Glutamatergic neuron (in vitro differentiated cells): ENCODE data around the gene UBFD1. TPM values are rescaled to one million over a fixed set of nuclear protein-coding genes. Genes with fewer than 3 reads are reported as not detected.
"Not testable (repeated sequence)": the region's sequence is repeated elsewhere in the genome, so short reads cannot be mapped to it uniquely, and the experiment has no call there.

Experiments
- DNase-seq: peaks from one replicate; pipeline ENCODE4 v3.0.0; 2022
- H3K27ac Mint-ChIP-seq: one replicate; pipeline ENCODE4 v1.8.0; 2020; ENCODE audit warnings: mild to moderate bottlenecking, mixed read lengths, inconsistent platforms; ENCODE audit not compliant: unreplicated experiment
- H3K27me3 Mint-ChIP-seq: one replicate; pipeline ENCODE4 v1.8.0; 2020; ENCODE audit warnings: mild to moderate bottlenecking, moderate library complexity, mixed read lengths, inconsistent platforms; ENCODE audit not compliant: unreplicated experiment
- H3K36me3 Mint-ChIP-seq: one replicate; pipeline ENCODE4 v1.8.0; 2020; ENCODE audit warnings: mild to moderate bottlenecking, mixed read lengths, inconsistent platforms; ENCODE audit not compliant: unreplicated experiment
- H3K4me1 Mint-ChIP-seq: one replicate; pipeline ENCODE4 v1.8.0; 2020; ENCODE audit warnings: mild to moderate bottlenecking, low read depth, mixed read lengths, inconsistent platforms; ENCODE audit not compliant: unreplicated experiment
- H3K4me3 Mint-ChIP-seq: one replicate; pipeline ENCODE4 v1.8.0; 2020; ENCODE audit warnings: mild to moderate bottlenecking, mixed read lengths, inconsistent platforms; ENCODE audit not compliant: unreplicated experiment
- H3K9me3 Mint-ChIP-seq: one replicate; pipeline ENCODE4 v1.8.0; 2020; ENCODE audit warnings: mild to moderate bottlenecking, moderate library complexity, mixed read lengths, inconsistent platforms; ENCODE audit not compliant: unreplicated experiment
- total RNA-seq: library from RNA; stranded (reverse); fragmentation: NEBNext Ultra II Directional; extraction: Animal tissue kit (Norgen Biotek cat#: 25700); gene quantifications from one replicate; pipeline ENCODE4 v1.2.1, GENCODE V29; 2021; ENCODE audit not compliant: unreplicated experiment
- TF ChIP-seq, protein P1 (sequence below): fragments of 200-600 bp; sonication (generic); IDR thresholded peaks from one replicate; pipeline ENCODE4 v1.5.0; 2021; ENCODE audit not compliant: partially characterized antibody, unreplicated experiment

Gene UBFD1
- total RNA-seq, 1 donor from 2014 or later, result 103 TPM

DNA sequence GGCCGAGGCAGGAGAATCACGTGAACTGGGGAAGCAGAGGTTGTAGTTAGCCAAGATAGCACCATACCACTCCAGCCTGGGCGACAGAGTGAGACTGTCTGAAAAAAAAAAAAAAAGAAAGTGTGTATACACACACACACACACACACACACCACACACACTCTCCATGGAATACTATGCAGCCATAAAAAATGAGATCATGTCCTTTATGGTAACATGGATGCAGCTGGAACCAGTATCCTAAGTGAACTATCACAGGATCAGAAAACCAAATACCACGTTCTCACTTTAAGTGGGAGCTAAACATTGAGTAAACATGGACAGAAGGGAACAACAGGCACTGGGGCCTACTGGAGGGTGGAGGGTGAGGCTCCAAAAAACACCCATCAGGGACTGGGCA is 21.8 kb downstream of the UBFD1 start:
- no peak for DNase-seq
- Mint-ChIP-seq H3K9me3 (no peaks in the 10 kb centered on the region), H3K27ac (no peak overlapping the region), H3K36me3 (peaks cover 4% of the 10 kb centered on the region), H3K27me3 (peaks cover 1% of the 10 kb centered on the region), H3K4me1 (no peaks in the 10 kb centered on the region), H3K4me3 (no peak overlapping the region)
- TF ChIP-seq, protein P1, sequence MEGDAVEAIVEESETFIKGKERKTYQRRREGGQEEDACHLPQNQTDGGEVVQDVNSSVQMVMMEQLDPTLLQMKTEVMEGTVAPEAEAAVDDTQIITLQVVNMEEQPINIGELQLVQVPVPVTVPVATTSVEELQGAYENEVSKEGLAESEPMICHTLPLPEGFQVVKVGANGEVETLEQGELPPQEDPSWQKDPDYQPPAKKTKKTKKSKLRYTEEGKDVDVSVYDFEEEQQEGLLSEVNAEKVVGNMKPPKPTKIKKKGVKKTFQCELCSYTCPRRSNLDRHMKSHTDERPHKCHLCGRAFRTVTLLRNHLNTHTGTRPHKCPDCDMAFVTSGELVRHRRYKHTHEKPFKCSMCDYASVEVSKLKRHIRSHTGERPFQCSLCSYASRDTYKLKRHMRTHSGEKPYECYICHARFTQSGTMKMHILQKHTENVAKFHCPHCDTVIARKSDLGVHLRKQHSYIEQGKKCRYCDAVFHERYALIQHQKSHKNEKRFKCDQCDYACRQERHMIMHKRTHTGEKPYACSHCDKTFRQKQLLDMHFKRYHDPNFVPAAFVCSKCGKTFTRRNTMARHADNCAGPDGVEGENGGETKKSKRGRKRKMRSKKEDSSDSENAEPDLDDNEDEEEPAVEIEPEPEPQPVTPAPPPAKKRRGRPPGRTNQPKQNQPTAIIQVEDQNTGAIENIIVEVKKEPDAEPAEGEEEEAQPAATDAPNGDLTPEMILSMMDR, result no peak

DNA sequence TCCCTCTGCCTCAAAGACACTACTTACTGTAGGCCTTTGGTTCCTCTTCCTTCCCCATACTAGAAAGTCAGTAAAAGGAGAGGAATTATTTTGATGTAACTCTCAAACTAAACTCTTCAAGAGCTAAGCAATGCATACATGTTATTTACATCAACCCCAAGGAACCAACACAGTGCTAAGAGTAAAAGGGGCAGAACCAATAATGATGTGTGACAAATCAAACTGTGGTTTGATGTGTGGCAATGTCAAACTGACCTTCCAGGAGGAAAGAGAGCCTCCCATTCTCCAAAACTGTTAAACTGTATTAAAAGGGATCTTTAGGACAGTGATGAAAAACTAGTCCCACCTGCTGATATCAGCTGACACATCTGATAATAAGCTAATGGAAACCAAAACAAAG is 22.9 kb downstream of the UBFD1 start:
- H3K36me3 Mint-ChIP-seq, result peaks cover 4% of the 10 kb centered on the region

DNA sequence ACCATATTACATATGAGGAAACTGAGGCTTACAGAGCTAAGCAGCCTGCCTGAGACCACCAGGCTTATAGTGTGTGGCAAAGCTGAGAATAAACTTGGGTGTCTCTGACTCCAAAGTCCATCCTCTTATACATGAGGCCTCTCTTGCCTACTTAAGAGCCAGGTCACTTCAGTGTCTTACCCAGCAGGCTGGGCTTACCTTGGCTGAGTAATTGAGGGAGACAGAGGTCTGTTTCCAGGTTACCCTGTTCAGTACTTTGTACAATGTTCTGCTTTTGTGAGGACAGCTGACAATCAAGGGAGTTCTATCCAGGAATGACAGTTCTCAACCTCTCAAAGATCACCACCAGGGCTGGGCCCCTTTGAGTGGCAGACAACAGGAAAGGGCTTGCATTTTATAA is 24.2 kb downstream of the UBFD1 start:
- Mint-ChIP-seq H3K9me3 (peaks cover 1% of the 10 kb centered on the region), H3K4me3 (no peak overlapping the region), H3K36me3 (peaks cover 4% of the 10 kb centered on the region), H3K4me1 (no peaks in the 10 kb centered on the region), H3K27ac (no peak overlapping the region), H3K27me3 (peaks cover 3% of the 10 kb centered on the region)
- TF ChIP-seq, protein P1, result no peak
- no peak for DNase-seq

More for the DNA sequence above, 22.9 kb downstream of the UBFD1 start:
- Mint-ChIP-seq H3K4me3 (no peak overlapping the region), H3K27ac (no peak overlapping the region), H3K4me1 (no peaks in the 10 kb centered on the region), H3K27me3 (peaks cover 3% of the 10 kb centered on the region), H3K9me3 (no peaks in the 10 kb centered on the region)
- TF ChIP-seq, protein P1, result no peak
- DNase-seq, result no peak

DNA sequence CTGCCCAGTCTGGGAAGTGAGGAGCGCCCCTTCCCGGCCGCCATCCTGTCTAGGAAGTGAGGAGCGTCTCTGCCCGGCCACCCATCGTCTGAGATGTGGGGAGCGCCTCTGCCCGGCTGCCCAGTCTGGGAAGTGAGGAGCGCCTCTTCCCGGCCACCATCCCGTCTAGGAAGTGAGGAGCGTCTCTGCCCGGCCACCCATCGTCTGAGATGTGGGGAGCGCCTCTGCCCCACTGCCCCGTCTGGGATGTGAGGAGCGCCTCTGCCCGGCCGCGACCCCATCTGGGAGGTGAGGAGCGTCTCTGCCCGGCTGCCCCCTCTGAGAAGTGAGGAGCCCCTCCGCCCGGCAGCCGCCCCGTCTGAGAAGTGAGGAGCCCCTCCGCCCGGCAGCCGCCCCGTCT is 25.7 kb downstream of the UBFD1 start:
- H3K36me3 Mint-ChIP-seq, DNase-seq, H3K27me3 Mint-ChIP-seq, H3K27ac Mint-ChIP-seq, H3K4me1 Mint-ChIP-seq, H3K4me3 Mint-ChIP-seq, H3K9me3 Mint-ChIP-seq: not testable (repeated sequence)

DNA sequence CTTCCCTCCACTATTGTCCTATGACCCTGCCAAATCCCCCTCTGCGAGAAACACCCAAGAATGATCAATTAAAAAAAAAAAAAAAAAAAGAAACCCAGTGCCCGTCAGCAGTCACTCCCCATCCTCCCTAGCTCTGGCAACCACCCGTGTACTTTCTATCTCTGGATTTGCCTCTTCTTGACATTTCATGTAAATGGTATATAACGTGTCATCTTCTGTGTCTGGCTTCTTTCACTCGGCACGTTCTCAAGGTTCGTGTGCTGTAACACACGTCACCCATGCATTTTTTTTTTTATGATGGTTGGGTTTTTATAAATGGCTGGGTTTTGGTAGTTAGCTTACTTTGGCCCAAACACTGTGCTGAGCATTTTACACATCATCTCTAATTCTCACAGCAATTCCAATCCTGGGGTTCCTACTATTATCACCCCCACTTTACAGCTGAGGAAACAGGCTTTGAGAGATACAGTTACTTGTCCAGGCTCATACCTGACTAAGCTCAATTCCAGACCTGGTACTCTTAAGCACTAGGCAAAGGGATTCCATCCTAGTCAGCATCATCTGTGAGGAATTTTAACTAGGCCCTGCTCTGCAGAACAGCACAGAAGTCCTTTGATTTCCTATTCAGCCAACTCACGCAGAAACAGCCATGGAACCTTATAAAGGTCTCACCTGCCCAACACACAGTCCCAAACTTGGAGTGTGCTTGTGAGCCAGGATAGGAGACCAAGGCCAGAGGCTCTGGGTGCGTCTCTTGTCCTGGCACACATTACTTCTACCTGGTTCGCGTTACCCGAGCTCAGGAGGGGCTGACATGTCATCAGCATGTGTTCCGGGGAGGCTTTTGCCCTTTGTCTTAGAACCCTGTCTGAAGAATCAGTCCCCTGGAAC is 26.9 kb downstream of the UBFD1 start:
- H3K4me1 Mint-ChIP-seq, result no peaks in the 10 kb centered on the region
- H3K27ac Mint-ChIP-seq, result no peak overlapping the region
- peaks cover 4% of the 10 kb centered on the region for H3K36me3 Mint-ChIP-seq

More for the DNA sequence above, 26.9 kb downstream of the UBFD1 start:
- TF ChIP-seq, protein P1, result no peak
- H3K27me3 Mint-ChIP-seq, result peaks cover 3% of the 10 kb centered on the region
- no peak overlapping the region for H3K4me3 Mint-ChIP-seq
- DNase-seq, result no peak
- H3K9me3 Mint-ChIP-seq, result peaks cover 1% of the 10 kb centered on the region
